ENCODE results near the gene SCMH1.

DNA sequence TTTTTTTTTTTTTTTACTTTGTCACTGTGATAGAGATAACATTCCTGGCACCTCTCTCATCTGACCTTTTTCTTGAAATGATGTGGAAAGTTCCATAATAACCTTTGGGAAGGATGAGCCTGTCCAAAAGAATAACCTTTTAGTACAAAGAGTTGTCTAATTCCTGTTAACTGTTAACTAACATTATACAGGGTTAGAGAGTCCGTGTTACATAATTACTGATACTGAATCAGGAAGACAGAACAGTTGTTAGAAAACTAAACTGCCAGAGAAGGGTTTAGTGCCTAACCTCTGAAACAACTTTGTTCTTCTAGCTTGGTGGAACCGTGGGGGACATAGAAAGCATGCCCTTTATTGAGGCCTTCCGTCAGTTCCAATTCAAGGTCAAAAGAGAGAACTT, 253.8 kb downstream of the SCMH1 start:
- TF ChIP-seq, protein P1, sequence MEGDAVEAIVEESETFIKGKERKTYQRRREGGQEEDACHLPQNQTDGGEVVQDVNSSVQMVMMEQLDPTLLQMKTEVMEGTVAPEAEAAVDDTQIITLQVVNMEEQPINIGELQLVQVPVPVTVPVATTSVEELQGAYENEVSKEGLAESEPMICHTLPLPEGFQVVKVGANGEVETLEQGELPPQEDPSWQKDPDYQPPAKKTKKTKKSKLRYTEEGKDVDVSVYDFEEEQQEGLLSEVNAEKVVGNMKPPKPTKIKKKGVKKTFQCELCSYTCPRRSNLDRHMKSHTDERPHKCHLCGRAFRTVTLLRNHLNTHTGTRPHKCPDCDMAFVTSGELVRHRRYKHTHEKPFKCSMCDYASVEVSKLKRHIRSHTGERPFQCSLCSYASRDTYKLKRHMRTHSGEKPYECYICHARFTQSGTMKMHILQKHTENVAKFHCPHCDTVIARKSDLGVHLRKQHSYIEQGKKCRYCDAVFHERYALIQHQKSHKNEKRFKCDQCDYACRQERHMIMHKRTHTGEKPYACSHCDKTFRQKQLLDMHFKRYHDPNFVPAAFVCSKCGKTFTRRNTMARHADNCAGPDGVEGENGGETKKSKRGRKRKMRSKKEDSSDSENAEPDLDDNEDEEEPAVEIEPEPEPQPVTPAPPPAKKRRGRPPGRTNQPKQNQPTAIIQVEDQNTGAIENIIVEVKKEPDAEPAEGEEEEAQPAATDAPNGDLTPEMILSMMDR (IDR thresholded peaks at IDR 0.05): no peak
- no peak for TF ChIP-seq POLR2A (IDR thresholded peaks at IDR 0.05)
